Loucy (cell line): ENCODE results near the gene TRAP1.

Source experiments
- CTCF ChIP-seq: fragments of 200-600 bp; sonication (generic); conservative IDR thresholded peaks from 2 replicates; pipeline ENCODE4 v1.5.1; 2014; ENCODE audit warnings: mild to moderate bottlenecking, antibody characterized with exemption, low read length
- EZH2phosphoT487 ChIP-seq: fragments of 200-600 bp; IDR thresholded peaks from 2 replicates; pipeline ENCODE4 v1.6.1; 2018; ENCODE audit warnings: antibody characterized with exemption, mild to moderate bottlenecking, moderate library complexity, borderline replicate concordance

- TF ChIP-seq CTCF (no peak), EZH2phosphoT487 (no peak)
These were observed 12.1 kb upstream of the TRAP1 start for GRCh38 chr16:3729161-3730112.
